ENCODE data around the gene FBXW5. TPM values are rescaled to one million over a fixed set of nuclear protein-coding genes. Genes with fewer than 3 reads are reported as not detected.

The FBXW5 gene
- total and polyA plus RNA-seq, 2 experiments from 2014 or later, result 27.0 to 111 TPM

GRCh38 chr9:136960212-136960937 is 15.8 kb upstream of the FBXW5 start:
- H3K9me2 ChIP-seq (ENCODE audit: insufficient read depth), result 0 out of 2 replicates have a peak, but pooled peaks cover 6% of the 10 kb centered on the region
- H3K4me1 ChIP-seq (ENCODE audit: insufficient read depth), result no peaks in the 10 kb centered on the region
- H3K4me3 ChIP-seq, result no peak overlapping the region
- DNase-seq (ENCODE audit: low spot score) (no peak), ATAC-seq (no peak)
- H3F3A ChIP-seq (replicated peaks; ENCODE audit: low read depth), result no peaks in the 10 kb centered on the region
- no peaks in the 10 kb centered on the region for H4K20me1 ChIP-seq (replicated peaks; ENCODE audit: insufficient read depth)
- H2AFZ ChIP-seq, result no peak overlapping the region
- Mint-ChIP-seq H3K4me3 (no peak overlapping the region), H3K36me3 (ENCODE audit: low read depth) (no peaks in the 10 kb centered on the region; the same call in 2 of the 3 replicates), H3K27me3 (ENCODE audit: insufficient read depth, low read depth, poor library complexity) (peaks cover 4% of the 10 kb centered on the region), H3K9me3 (peaks cover 4% of the 10 kb centered on the region; the same call in 2 of the 3 replicates), H3K27ac (no peak overlapping the region; the same call in 1 of the 2 replicates), H3K4me1 (no peaks in the 10 kb centered on the region; the same call in 2 of the 3 replicates)
- H3K79me2 ChIP-seq (replicated peaks; ENCODE audit: insufficient read depth), result no peaks in the 10 kb centered on the region
- no peak overlapping the region for H3K4me2 ChIP-seq
- no peak overlapping the region for H3K27ac ChIP-seq (ENCODE audit: low read depth)
- no peaks in the 10 kb centered on the region for H3K27me3 ChIP-seq (ENCODE audit: insufficient read depth)
- TF ChIP-seq ETS1 (IDR thresholded peaks at IDR 0.05), result no peak
- TF ChIP-seq REST (IDR thresholded peaks at IDR 0.05; ENCODE audit: unreplicated experiment), result no peak
- TF ChIP-seq EZH2phosphoT487 (IDR thresholded peaks at IDR 0.05; ENCODE audit: unreplicated experiment), result no peak
- TF ChIP-seq ZNF331 (CRISPR knock-in tag; IDR thresholded peaks at IDR 0.05; ENCODE audit: low read depth), result no peak
- no peak for TF ChIP-seq ZNF114 (CRISPR knock-in tag; IDR thresholded peaks at IDR 0.05)
- TF ChIP-seq STAT1 (IDR thresholded peaks at IDR 0.05; ENCODE audit: unreplicated experiment), result no peak
- no peak for TF ChIP-seq CREB1 (CRISPR knock-in tag; IDR thresholded peaks at IDR 0.05; ENCODE audit: low read depth)
- no peak for TF ChIP-seq JUNB (IDR thresholded peaks at IDR 0.05; ENCODE audit: unreplicated experiment)
- no peak for TF ChIP-seq CTCF (conservative IDR thresholded peaks at IDR 0.05; ENCODE audit: low read depth in 2 of 2)
- TF ChIP-seq EZH2 (IDR thresholded peaks at IDR 0.05; ENCODE audit: low read depth, unreplicated experiment), result no peak
- no peak for TF ChIP-seq POLR2AphosphoS5 (IDR thresholded peaks at IDR 0.05; ENCODE audit: low read depth)
- no peak for TF ChIP-seq ZNF462 (CRISPR knock-in tag; IDR thresholded peaks at IDR 0.05)
- no peak for TF ChIP-seq NANOG (IDR thresholded peaks at IDR 0.05; ENCODE audit: borderline replicate concordance)
- H3K36me3 ChIP-seq (ENCODE audit: insufficient read depth), result no peaks in the 10 kb centered on the region
